NCI-H1105 treated with DMSO at 0.1 percent for 48 hours (cell line): ENCODE data around the gene DNAAF9.
"Not testable (repeated sequence)": the region's sequence is repeated elsewhere in the genome, so short reads cannot be mapped to it uniquely, and the experiment has no call there.

Experiments
- DNase-seq: peaks from one replicate; lab custom pipeline; 2025; lab: John Stamatoyannopoulos, UW

The DNAAF9 gene

DNA sequence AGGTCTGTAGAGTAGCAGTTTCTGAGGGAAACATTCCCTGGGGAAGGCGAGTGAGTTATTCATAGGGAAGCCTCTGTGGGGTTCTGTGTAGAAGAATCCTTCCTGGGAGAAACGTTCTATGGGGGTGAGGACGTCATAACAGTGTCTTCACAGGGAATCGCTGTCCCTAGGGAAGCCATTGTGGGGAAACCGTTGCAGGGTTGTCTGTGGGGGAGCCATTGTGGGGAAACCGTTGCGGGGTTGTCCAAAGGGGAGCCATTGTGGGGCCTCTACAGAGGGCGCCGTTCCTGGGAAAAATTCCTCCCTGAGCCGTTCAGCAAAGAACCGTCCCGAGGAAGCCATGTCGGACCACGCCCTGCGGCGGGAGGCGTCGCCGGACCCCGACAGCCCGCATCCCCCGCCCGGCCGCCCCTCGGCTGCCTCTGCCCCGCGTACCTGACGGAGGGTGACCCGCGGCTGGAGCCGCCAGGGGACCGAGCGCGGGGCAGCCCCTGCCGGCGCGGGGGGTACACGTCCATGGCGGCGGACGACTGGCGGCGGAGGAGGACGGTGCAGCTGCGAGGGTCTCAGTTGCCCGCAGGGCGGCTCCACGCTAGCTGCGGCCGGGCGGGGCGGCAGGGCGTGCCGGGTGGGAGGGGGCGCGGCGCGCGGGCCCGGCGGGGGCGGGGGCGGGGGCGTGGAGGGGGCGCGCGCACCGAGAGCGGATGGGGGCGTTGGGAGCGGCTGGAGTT lies at the start of gene DNAAF9:
TSS of gene DNAAF9 (minus strand) at position 630 of the 731 bp plus-strand sequence. CDS start at position 518, 112 bp downstream.
- peak; percentile 49 for DNase-seq

DNA sequence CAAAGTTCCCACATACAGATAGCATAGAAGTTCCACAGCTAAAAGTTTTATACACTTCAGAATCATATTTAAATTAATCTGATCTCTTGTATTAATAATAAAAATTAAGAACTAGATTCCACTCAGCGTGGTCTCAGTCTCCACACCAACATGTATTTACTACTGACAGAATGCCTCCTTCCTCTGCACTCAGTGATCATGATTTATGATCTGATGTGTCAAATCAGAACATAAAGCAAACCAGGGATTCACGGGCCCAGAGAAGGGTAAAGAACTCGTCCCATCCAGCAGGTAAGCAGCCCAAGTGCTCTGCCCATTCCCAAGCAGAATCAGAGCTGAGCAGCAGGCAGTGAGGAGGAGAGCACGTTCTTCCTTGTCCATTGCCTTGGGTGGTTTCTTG lies 49.2 kb upstream of the DNAAF9 start:
- no peak for DNase-seq

DNA sequence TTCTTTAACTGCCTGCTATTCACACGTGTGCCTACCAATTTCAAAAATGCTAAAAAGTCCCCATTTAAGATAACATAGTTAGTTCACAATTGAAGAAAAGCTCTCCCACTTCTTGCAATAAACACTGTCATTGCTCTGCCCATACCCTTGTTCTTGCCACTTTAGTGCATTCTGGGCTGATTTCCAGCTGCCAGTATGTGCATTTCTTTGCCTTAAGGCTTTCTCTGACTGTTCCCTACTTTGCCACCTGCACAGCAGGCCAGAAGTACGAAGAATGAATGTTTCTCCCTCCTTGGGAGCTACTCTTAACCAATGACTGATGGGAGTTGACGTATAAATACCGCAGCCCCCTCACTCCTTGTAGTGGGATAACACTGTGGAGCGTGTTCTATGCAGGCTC lies 47.4 kb upstream of the DNAAF9 start:
- DNase-seq: no peak

DNA sequence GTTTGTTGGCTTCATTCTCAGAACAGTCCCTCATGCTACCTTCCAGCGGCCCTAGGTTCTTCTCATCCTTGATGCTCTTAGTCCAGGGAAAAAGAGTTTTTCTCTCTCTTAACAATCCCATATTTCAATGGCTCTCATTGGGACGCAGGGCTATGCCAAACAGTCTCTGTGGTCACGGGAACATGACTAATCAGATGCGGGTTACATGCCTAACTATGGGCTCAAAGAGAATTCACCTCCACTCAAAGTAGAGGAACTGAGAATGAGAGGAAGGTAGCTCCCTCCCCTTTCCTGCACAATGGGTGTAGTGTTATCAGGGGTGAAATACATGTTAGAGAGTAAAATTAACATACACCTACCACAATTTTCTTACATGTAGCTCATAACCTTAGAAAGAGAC lies 45.2 kb upstream of the DNAAF9 start:
- DNase-seq: no peak

- DNase-seq: no peak
Observed at GRCh38 chr20:3452136-3452535, 44.7 kb upstream of the DNAAF9 start.

DNA sequence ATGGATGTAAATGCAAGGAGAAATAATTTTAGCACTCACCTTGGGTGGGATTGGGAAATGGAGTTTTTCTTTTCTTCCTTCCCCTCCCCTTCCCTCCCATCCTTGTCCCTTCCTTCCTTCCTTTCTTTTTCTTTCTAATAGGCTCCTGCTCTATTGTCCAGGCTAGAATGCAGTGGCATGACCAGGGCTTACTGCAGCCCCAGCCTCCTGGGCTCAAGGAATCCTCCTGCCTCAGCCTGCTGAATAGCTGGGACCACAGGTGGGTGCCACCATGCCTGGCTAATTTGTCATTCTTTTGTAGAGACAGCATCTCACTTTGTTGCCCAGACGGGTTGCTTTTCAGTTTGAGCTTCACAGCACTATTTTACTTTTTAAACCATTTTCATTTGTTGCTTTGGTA lies 41.9 kb upstream of the DNAAF9 start:
- DNase-seq: no peak

DNA sequence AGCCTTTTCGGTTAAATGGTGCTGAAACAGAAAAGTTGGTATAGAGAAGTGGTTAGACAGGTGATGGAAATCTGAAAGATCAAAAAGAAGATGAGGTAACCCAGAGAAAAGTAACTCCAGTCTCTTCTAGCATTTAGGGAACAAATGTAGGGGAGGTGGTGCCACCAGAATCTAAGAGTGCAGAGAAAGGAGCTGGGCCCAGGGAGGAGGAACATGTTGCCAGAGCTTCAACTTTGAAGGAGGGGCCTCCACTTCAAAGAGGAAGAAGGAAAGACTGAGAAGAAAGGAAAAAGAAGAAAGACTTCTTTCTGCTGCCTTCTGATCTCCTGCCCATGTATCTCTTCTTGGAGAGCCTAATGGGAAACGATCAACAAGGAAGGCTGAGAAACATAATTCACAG lies 39.9 kb upstream of the DNAAF9 start:
- no peak for DNase-seq

DNA sequence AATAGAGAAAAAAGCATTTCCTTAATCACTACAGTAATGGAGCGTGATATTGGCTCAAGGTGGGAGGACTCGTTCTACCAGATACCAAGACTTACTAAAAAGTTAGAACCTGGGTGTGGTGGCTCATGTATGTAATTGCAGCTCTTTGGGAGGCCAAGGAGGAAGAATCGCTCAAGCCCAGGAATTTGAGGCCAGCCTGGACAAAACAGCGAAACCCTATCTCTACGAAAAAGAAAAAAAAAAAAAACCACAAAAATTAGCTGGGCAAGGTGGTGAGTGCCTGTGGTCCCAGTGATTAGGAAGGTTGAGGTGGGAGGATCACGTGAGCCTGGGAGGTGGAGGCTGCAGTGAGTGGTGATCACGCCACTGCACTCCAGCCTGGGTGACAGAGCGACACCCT lies 39.3 kb upstream of the DNAAF9 start:
- no peak for DNase-seq

DNA sequence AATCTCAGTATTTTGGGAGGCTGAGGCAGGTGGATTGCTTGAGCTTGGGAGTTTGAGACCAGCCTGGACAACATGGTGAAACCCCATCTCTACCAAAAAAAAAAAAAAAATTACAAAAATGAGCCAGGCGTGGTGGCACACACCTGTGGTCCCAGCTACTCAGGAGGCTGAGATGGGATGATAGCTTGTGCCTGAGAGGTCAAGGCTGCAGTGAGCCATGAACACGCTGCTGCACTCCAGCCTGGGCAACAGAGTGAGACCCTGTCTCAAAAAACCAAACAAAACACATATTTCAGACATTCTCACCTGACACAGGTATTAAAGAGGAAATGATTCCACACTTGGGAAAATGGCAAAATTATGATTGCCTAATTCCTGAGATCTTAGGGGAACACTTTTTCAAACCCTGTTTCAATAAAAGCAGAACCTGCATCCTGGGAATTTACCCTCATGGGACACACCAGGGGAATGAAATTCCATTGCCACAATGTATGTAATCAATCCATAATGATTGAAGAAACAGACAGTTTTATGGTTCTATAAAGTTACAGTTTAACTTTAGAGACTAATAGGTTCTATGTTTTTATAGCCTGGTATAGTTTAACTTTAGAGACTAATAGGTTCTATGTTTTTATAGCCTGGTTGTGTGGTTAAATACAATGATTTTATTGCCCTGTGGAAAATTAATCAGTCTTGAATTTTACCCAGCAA lies 29.6 kb upstream of the DNAAF9 start:
- DNase-seq: no peak

GRCh38 chr20:3434232-3434631 lies 26.8 kb upstream of the DNAAF9 start:
- DNase-seq: no peak

DNA sequence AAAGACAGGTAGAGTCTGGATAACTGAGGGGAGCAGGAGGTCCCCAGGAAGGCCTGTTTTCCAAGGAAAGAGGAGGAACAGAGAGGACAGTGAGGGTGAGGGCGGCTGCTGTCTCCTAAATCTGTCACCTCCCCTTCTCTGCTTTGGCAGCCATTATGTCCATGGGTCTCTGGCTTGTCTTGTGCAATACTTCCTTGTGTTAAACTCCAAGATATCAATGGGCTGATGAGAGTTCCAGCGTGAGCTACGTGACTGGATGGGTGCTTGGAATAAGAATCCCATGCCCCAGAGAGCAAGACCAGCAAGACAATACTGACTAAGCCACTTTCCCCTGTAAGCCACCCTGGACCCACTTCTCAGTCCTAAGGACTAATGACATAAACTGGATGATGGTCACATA lies 26.3 kb upstream of the DNAAF9 start:
- DNase-seq: no peak

- DNase-seq: no peak
Observed at GRCh38 chr20:3432844-3433243, 25.4 kb upstream of the DNAAF9 start.

DNA sequence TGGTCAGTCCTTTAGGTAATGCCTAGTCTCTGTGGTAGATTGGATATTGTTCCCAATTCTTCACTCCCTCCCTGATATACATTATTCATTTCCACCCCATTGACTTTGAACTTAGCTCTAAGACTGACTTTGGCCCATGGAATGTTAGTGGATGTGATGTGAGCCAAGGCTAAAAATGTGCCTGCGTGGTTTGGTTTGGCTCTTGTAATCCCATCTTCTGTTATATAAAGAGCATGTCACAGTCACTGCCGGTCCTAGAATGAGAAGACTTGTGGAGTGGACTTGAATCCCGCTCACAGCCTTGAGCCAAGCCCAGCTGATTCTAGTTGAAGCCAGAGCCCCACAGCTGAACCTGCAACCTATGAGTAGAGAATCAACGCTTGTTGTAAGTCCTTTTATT lies 23.6 kb upstream of the DNAAF9 start:
- no peak for DNase-seq

DNA sequence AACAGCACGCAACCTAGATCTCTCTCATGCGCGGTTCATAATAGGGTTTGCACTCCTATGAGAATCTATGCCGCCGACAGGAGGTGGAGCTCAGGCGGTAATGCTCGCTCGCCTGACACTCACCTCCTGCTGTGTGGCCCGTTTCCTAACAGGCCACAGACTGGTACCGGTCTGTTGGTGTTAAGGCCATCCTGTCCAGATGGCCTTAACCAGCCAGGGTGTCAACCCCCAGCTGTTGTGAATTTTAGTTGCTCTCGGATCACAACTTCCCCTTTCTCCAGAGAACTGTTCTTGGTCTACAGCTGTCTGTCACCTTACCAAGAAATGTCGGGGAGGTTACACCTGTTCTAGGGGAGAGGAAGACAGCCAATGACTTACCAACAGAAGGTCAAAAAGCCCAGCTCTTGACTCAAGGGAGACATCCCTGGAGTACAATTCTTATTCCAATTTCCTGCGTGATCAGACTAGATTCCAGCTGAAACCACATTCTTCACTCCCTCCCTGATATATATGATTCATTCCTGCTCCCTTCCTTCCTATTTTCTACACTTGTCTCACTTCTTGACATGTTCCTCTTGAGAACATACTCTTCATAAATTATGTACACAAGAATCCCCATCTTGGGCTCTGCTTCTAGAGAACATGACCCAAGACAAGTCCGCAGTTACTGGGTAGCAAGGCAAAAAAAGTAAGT lies 23.1 kb upstream of the DNAAF9 start:
- DNase-seq: no peak

DNA sequence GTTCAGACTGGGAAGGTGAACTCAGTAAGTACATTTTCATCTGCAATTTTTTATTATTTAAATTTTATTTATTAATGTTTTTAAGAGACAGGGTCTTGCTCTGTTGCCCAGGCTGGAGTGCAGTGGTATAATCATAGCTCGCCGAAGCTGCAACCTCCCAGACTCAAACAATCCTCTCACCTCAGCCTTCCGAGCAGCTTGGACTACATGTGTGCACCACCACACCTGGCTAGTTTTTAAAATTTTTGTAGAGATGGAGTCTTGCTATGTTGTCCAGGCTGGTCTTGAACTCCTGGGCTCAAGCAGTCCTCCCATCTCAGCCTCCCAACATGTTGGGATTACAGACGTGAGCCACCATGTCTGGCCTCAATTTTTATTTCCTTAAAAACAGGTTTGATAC lies 19.3 kb upstream of the DNAAF9 start:
- not testable (repeated sequence) for DNase-seq

- no peak for DNase-seq
Observed at GRCh38 chr20:3423126-3423525, 15.7 kb upstream of the DNAAF9 start.

- DNase-seq: no peak
Observed at GRCh38 chr20:3421985-3422384, 14.5 kb upstream of the DNAAF9 start.

DNA sequence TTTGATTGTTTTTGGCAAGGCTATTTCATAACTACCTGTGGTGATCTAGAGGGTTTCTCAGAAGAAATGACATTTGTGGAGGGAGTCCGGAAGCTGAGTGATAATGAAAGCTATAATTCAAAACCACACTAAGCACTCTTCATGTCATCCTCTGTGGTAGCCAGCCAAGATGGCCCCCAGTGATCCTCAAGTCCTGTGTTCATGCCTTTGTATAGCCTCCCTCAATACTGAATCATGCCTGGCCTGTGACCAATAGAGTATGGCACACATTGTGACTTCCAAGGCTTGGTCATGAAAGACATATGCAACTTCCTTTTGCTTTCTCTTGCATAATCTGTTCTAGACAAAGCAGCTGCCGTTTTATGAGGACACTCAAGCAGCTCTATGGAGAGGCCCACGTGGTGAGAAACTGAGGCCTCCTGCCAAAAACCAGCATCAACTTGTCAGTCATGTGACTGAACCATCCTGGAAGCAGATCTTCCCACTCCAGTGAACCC lies 12.8 kb upstream of the DNAAF9 start:
- DNase-seq: peak; percentile 66

DNA sequence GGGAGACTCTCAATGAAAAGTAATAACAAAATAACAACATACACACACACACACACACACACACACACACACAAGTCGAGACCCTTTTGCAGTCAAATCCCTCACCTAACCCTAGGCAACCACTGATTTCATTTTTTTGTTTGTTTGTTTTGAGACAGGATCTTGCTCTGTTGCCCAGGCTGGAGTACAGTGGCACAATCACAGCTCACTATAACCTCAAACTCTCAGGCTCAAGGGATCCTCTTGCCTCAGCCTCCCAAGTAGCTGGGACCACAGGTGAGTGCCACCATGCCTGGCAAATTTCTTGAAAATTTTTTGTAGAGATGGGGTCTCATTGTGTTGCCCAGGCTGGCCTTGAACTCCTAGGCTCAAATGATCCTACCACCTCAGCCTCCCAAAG lies 10.7 kb upstream of the DNAAF9 start:
- DNase-seq: not testable (repeated sequence)

GRCh38 chr20:3414122-3414521 lies 6.7 kb upstream of the DNAAF9 start:
- no peak for DNase-seq

DNA sequence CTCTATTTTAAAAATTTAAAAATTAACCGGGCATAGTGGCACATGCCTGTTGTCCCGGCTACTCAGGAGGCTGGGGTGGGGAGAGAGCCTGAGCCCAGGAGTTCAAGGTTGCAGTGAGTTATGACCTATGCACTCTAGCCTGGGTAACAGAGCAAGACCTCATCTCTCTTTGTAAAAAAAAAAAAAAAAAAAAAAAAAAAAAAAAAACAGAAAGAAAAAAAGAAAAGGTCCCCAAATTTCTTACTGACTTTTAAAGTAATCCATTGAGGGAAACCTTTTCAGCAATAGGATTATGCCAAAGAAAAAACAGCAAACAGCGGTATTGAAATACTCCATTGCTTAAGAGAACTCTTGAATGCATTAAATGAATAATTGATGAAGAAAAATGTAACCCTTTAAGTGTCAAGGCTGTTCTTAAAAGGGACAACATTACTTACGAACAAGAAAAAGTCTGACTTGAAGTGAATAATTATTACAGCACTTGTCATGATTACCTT lies 6.0 kb upstream of the DNAAF9 start:
- no peak for DNase-seq

GRCh38 chr20:3412600-3413392 lies 5.3 kb upstream of the DNAAF9 start:
- DNase-seq: no peak
